PC-3 (cell line): ENCODE data around the gene CYP46A1. TPM values are rescaled to one million over a fixed set of nuclear protein-coding genes. Genes with fewer than 3 reads are reported as not detected.

Experiments
- ATAC-seq: fragments of 200-7000 bp; cut with Tn5 transposase; 2 replicates; pipeline ENCODE4 v1.9.1; 2020; ENCODE audit warnings: mild to moderate bottlenecking, moderate library complexity
- BruUV-seq: library from RNA; stranded (reverse); fragments of 400-500 nt; replicated peaks from 2 replicates; lab custom pipeline; 2021; lab: Mats Ljungman, UMichigan
- CTCF ChIA-PET: fragments of 300-600 bp; sonication (Branson Sonifier 250); formaldehyde crosslinking; loops from one replicate; lab custom pipeline; 2022; ENCODE audit warnings: antibody characterized with exemption; lab: Charles Lee
- POLR2A ChIA-PET: fragments of 300-600 bp; sonication (Branson Sonifier 250); formaldehyde crosslinking; loops from one replicate; lab custom pipeline; 2022; ENCODE audit warnings: antibody characterized with exemption; ENCODE audit not compliant: unreplicated experiment; lab: Charles Lee
- DNase-seq: peaks from one replicate; pipeline ENCODE4 v3.0.0-alpha.2; 2015
- H2AFZ ChIP-seq: fragments of 300-600 bp; sonication (generic); 2 replicates; pipeline ENCODE4 v1.6.0; 2016; ENCODE audit warnings: antibody characterized with exemption, low read length
- H3F3A ChIP-seq: fragments of 300-600 bp; sonication (generic); one replicate; pipeline ENCODE4 v1.6.0; 2017; ENCODE audit warnings: antibody characterized with exemption, low read length, control low read depth, mild to moderate bottlenecking; ENCODE audit not compliant: unreplicated experiment
- H3K27ac ChIP-seq: fragments of 300-600 bp; sonication (generic); 2 replicates; pipeline ENCODE4 v1.5.1; 2016; ENCODE audit warnings: mild to moderate bottlenecking, low read length
- H3K27me3 ChIP-seq: fragments of 300-600 bp; sonication (generic); 2 replicates; pipeline ENCODE4 v1.6.1; 2016; ENCODE audit warnings: low read length, mixed read lengths
- H3K36me3 ChIP-seq: fragments of 300-600 bp; sonication (generic); 2 replicates; pipeline ENCODE4 v1.6.1; 2016; ENCODE audit warnings: low read depth, mixed run types, low read length, mixed read lengths
- H3K4me1 ChIP-seq: fragments of 300-600 bp; sonication (generic); 2 replicates; pipeline ENCODE4 v1.5.1; 2016; ENCODE audit warnings: low read length; ENCODE audit not compliant: insufficient read depth
- H3K4me2 ChIP-seq: fragments of 300-600 bp; sonication (generic); 2 replicates; pipeline ENCODE4 v1.6.0; 2016; ENCODE audit warnings: low read length
- H3K4me3 ChIP-seq: fragments of 300-600 bp; sonication (generic); 2 replicates; pipeline ENCODE4 v1.5.1; 2016; ENCODE audit warnings: mild to moderate bottlenecking, low read length, mixed read lengths
- H3K79me2 ChIP-seq: fragments of 300-600 bp; sonication (generic); 2 replicates; pipeline ENCODE4 v1.6.1; 2017; ENCODE audit warnings: low read length, mixed read lengths
- H3K9ac ChIP-seq: fragments of 300-600 bp; sonication (generic); 2 replicates; pipeline ENCODE4 v1.6.0; 2016; ENCODE audit warnings: mild to moderate bottlenecking, low read length
- H3K9me2 ChIP-seq: fragments of 300-600 bp; sonication (generic); replicated peaks from 2 replicates; pipeline ENCODE4 v1.6.1; 2016; ENCODE audit warnings: mixed run types, low read length, mixed read lengths
- H3K9me3 ChIP-seq: fragments of 300-600 bp; sonication (generic); 2 replicates; pipeline ENCODE4 v1.6.1; 2016; ENCODE audit warnings: low read length, mixed read lengths
- H4K20me1 ChIP-seq: fragments of 300-600 bp; sonication (generic); 2 replicates; pipeline ENCODE4 v1.6.1; 2016; ENCODE audit warnings: low read length, mixed read lengths
- CTCF ChIP-seq: fragments of 300-600 bp; sonication (generic); conservative IDR thresholded peaks from 2 replicates; pipeline ENCODE4 v1.5.1; 2017; ENCODE audit warnings: antibody characterized with exemption, low read depth, mild to moderate bottlenecking, low read length
- EZH2 ChIP-seq: fragments of 300-600 bp; sonication (generic); IDR thresholded peaks from one replicate; pipeline ENCODE4 v1.6.1; 2017; ENCODE audit warnings: antibody characterized with exemption, mild to moderate bottlenecking, low read length; ENCODE audit not compliant: unreplicated experiment
- EZH2phosphoT487 ChIP-seq: fragments of 300-600 bp; sonication (generic); IDR thresholded peaks from 2 replicates; pipeline ENCODE4 v1.6.1; 2018; ENCODE audit warnings: mild to moderate bottlenecking, antibody characterized with exemption, low read length, borderline replicate concordance
- intact Hi-C: fragments of 100-400 bp; cut with micrococcal nuclease; formaldehyde crosslinking; loops from 2 replicates; pipeline ENCODE4 v1.9.0; 2023
- total RNA-seq: library from RNA; depleted of rRNA; stranded (reverse); fragments of >200 nt; gene quantifications from 2 replicates; pipeline ENCODE4 v1.2.3, GENCODE V29; 2014

CYP46A1 gene
- total RNA-seq, 1 experiment from 2014 or later: 1.2 TPM

- no peak overlapping the region for H3K27ac ChIP-seq
- no TSS peak for BruUV-seq
- no peaks in the 10 kb centered on the region for H3K36me3 ChIP-seq
- ATAC-seq: no peak
- H3K9me2 ChIP-seq: no peaks in the 10 kb centered on the region
- intact Hi-C loops: no loop called here
- no peaks in the 10 kb centered on the region for H3K79me2 ChIP-seq
- H3K4me2 ChIP-seq: no peak overlapping the region
- ChIA-PET CTCF (no interaction called here), POLR2A (no interaction called here)
- TF ChIP-seq EZH2phosphoT487: no peak
- TF ChIP-seq CTCF: no peak
- no peak for TF ChIP-seq EZH2
- DNase-seq: no peak
- no peak overlapping the region for H3K4me3 ChIP-seq
- no peaks in the 10 kb centered on the region for H3K9me3 ChIP-seq
- H2AFZ ChIP-seq: no peak overlapping the region
- H4K20me1 ChIP-seq: no peaks in the 10 kb centered on the region
- no peak overlapping the region for H3K9ac ChIP-seq
- H3K4me1 ChIP-seq: no peaks in the 10 kb centered on the region
- H3F3A ChIP-seq: no peaks in the 10 kb centered on the region
- no peaks in the 10 kb centered on the region for H3K27me3 ChIP-seq
Measured at GRCh38 chr14:99721792-99722516, 37.9 kb downstream of the CYP46A1 start.

DNA sequence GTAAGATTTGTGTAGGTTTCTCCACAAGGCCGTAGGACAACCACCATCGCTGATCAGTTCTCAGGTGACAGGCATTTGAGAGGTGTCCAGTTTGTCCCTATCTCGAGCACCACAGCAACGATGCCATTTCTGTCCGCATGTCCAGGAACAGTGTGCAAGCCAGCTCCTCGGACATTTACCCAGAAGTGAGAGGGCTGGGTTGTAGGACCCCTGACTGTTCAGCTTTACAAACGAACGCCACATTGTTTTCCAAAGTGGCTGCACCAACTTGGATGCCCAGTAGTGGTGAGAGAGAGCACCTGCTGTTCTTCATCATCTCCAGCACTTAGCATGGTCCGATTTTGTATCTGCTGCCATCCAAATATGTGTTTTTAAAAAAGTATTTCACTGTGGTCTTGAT lies 38.6 kb downstream of the CYP46A1 start:
- Histone ChIP-seq H3K4me2 (no peak overlapping the region), H3K27me3 (no peaks in the 10 kb centered on the region), H3K9me2 (no peaks in the 10 kb centered on the region), H3K4me3 (no peak overlapping the region), H3K9ac (no peak overlapping the region), H3K4me1 (no peaks in the 10 kb centered on the region), H3K9me3 (no peaks in the 10 kb centered on the region), H3K79me2 (no peaks in the 10 kb centered on the region), H3K36me3 (no peaks in the 10 kb centered on the region), H3F3A (no peaks in the 10 kb centered on the region), H3K27ac (no peak overlapping the region), H2AFZ (no peak overlapping the region), H4K20me1 (no peaks in the 10 kb centered on the region)
- ChIA-PET CTCF (no interaction called here), POLR2A (interaction anchor here (0.6 kb wide), 1 partner anchor 39 kb away, joined by 4 read pairs; no protein-coding TSS in a partner anchor)
- intact Hi-C loops: no loop called here
- ATAC-seq: no peak
- no peak for TF ChIP-seq CTCF
- TF ChIP-seq EZH2phosphoT487: no peak
- no peak for TF ChIP-seq EZH2
- no TSS peak for BruUV-seq
- DNase-seq: no peak

- Histone ChIP-seq H3K4me2 (no peak overlapping the region), H3K9ac (no peak overlapping the region), H3K27me3 (no peaks in the 10 kb centered on the region), H3K4me3 (no peak overlapping the region), H2AFZ (no peak overlapping the region), H3K27ac (no peak overlapping the region), H3K36me3 (no peaks in the 10 kb centered on the region), H3K9me2 (no peaks in the 10 kb centered on the region), H3F3A (no peaks in the 10 kb centered on the region), H3K79me2 (no peaks in the 10 kb centered on the region), H3K4me1 (no peaks in the 10 kb centered on the region), H4K20me1 (no peaks in the 10 kb centered on the region), H3K9me3 (no peaks in the 10 kb centered on the region)
- DNase-seq (no peak), ATAC-seq (no peak)
- intact Hi-C loops: no loop called here
- no peak for TF ChIP-seq EZH2phosphoT487
- TF ChIP-seq CTCF: no peak
- no peak for TF ChIP-seq EZH2
- POLR2A ChIA-PET: no interaction called here
- no TSS peak for BruUV-seq
- CTCF ChIA-PET: no interaction called here
Measured at GRCh38 chr14:99724196-99724891, 40.2 kb downstream of the CYP46A1 start.
